Testis (tissue), 3 donors: ENCODE data around the gene RGS9. TPM values are rescaled to one million over a fixed set of nuclear protein-coding genes. Genes with fewer than 3 reads are reported as not detected.

Source experiments
- DNase-seq: peaks from one replicate; pipeline ENCODE4 v3.0.0-alpha.2; 2019
- H3K27ac ChIP-seq, 2 donors: fragments of 200-600 bp; sonication (generic); one replicate each; pipeline ENCODE4 v1.5.1; 2019
- H3K27me3 ChIP-seq: fragments of 200-600 bp; sonication (generic); one replicate; pipeline ENCODE4 v1.5.1; 2019
- H3K36me3 ChIP-seq: fragments of 200-600 bp; sonication (generic); one replicate; pipeline ENCODE4 v1.5.1; 2017; ENCODE audit warnings: low read depth; ENCODE audit errors: missing control alignments
- H3K4me1 ChIP-seq: fragments of 200-600 bp; sonication (generic); one replicate; pipeline ENCODE4 v1.5.1; 2019
- H3K4me3 ChIP-seq, 2 donors: fragments of 200-600 bp; sonication (generic); one replicate each; pipeline ENCODE4 v1.5.1; 2017 to 2019
- H3K9me3 ChIP-seq: fragments of 200-600 bp; sonication (generic); one replicate; pipeline ENCODE4 v1.5.1; 2017
- CTCF ChIP-seq, 3 experiments: fragments of 450-650 bp in 2 of 3; fragments of 200-600 bp in 1 of 3; sonication (generic) in 1 of 3; IDR thresholded peaks; one replicate each; pipeline ENCODE4 v1.5.1; 2016 to 2019; ENCODE audit warnings: antibody characterized with exemption in 3 of 3, mild to moderate bottlenecking in 2 of 3, moderate library complexity in 1 of 3
- POLR2A ChIP-seq: fragments of 450-650 bp; IDR thresholded peaks from one replicate; pipeline ENCODE4 v1.6.1; 2017; ENCODE audit warnings: antibody characterized with exemption, mild to moderate bottlenecking, moderate library complexity
- WGBS, 2 donors: methylation state at CpG; one replicate each; pipeline ENCODE4 v1.1.5; 2018; 5-methylcytosine and 5-hydroxymethylcytosine counted together
- intact Hi-C: fragments of 100-400 bp; cut with DNase I; formaldehyde crosslinking; loops from one replicate; pipeline ENCODE4 v1.15.1; 2023; ENCODE audit warnings: low total_unique reads
- polyA plus RNA-seq: library from polyadenylated mRNA; stranded (reverse); fragments of 350-450 nt; fragmentation: Illumina TruSeq; extraction: RNeasy Lipid Tissue Mini Kit (QIAGEN cat#74804); gene quantifications from one replicate; pipeline ENCODE4 v1.2.3, GENCODE V29; 2014; ENCODE audit warnings: low read depth, low replicate concordance; ENCODE audit not compliant: insufficient read depth
- total RNA-seq, 2 donors: library from RNA; depleted of rRNA; stranded (reverse); fragments of >200 nt; gene quantifications; one replicate each; pipeline ENCODE4 v1.2.3, GENCODE V29; 2016

The RGS9 gene
- total and polyA plus RNA-seq, 3 donors from 2014 or later: 4.6 to 7.9 (median 5.7) TPM

- Histone ChIP-seq H3K36me3 (no peaks in the 10 kb centered on the region), H3K27ac (no peak overlapping the region), H3K4me1 (no peaks in the 10 kb centered on the region), H3K9me3 (no peaks in the 10 kb centered on the region), H3K27me3 (no peaks in the 10 kb centered on the region), H3K4me3 (no peak overlapping the region)
- 63 to 85% methylated on average over 8 of the region's 8 CpGs for WGBS, 2 donors
- intact Hi-C loops: no loop called here
- no peak for DNase-seq
- TF ChIP-seq POLR2A: no peak
- no peak for TF ChIP-seq CTCF (IDR thresholded peaks at IDR 0.05)
Measured at GRCh38 chr17:65261682-65262636, 124.8 kb downstream of the RGS9 start.

- Histone ChIP-seq H3K9me3 (no peaks in the 10 kb centered on the region), H3K4me3 (no peak overlapping the region), H3K4me1 (no peaks in the 10 kb centered on the region), H3K36me3 (no peaks in the 10 kb centered on the region), H3K27ac (no peak overlapping the region), H3K27me3 (no peaks in the 10 kb centered on the region)
- intact Hi-C loops: no loop called here
- TF ChIP-seq POLR2A: no peak
- TF ChIP-seq CTCF (IDR thresholded peaks at IDR 0.05): no peak
- no peak for DNase-seq
Measured at GRCh38 chr17:65265276-65265675, 128.1 kb downstream of the RGS9 start.

DNA sequence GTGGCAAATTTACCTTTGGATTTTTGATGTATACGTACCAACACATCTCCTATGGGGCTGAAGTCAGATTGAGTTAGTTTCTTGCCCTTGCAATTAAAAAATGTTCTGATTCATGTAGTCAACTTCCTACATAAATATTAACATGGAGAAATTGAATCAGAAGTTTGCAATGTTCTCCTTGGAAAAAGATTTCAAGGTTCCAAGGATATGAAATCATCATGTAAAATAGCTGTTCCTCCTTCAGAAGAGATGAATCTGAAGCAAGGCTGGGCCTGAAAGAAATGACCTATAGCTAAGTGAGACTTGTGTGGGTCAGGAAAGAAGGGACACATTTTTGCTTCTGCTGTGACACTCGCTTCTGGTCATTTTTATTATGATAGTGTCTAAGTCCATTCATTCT, 131.7 kb downstream of the RGS9 start:
- DNase-seq: no peak
- H3K27me3 ChIP-seq: no peaks in the 10 kb centered on the region
- H3K9me3 ChIP-seq: no peaks in the 10 kb centered on the region
- no peaks in the 10 kb centered on the region for H3K4me1 ChIP-seq
- intact Hi-C loops: no loop called here
- H3K27ac ChIP-seq: no peak overlapping the region
- TF ChIP-seq POLR2A (no peak), CTCF (IDR thresholded peaks at IDR 0.05) (no peak)
- no peaks in the 10 kb centered on the region for H3K36me3 ChIP-seq
- H3K4me3 ChIP-seq: no peak overlapping the region
- 91% methylated on average over 2 of the region's 2 CpGs for WGBS, 2 donors

GRCh38 chr17:65270499-65271253, 133.5 kb downstream of the RGS9 start:
- no peaks in the 10 kb centered on the region for H3K9me3 ChIP-seq
- H3K27ac ChIP-seq: no peak overlapping the region
- no peak for DNase-seq
- no peaks in the 10 kb centered on the region for H3K36me3 ChIP-seq
- H3K4me1 ChIP-seq: no peaks in the 10 kb centered on the region
- intact Hi-C loops: no loop called here
- TF ChIP-seq CTCF (IDR thresholded peaks at IDR 0.05): no peak
- no peak for TF ChIP-seq POLR2A
- no peaks in the 10 kb centered on the region for H3K27me3 ChIP-seq
- WGBS, 2 donors: 47 to 51% methylated on average over 23 of the region's 23 CpGs
- no peak overlapping the region for H3K4me3 ChIP-seq
